Measurements from ENCODE around the gene GRIP1. TPM values are rescaled to one million over a fixed set of nuclear protein-coding genes. Genes with fewer than 3 reads are reported as not detected.
"Not testable (repeated sequence)": the region's sequence is repeated elsewhere in the genome, so short reads cannot be mapped to it uniquely, and the experiment has no call there.

Gene GRIP1
- total RNA-seq, 1 experiment from 2014 or later, result 3.8 TPM

GRCh38 chr12:66516561-66516960, 162.3 kb downstream of the GRIP1 start:
- DNase-seq (ENCODE audit: low read depth), result no peak

GRCh38 chr12:66516133-66516532, 162.7 kb downstream of the GRIP1 start:
- DNase-seq (ENCODE audit: low read depth), result peak; percentile 59

GRCh38 chr12:66514581-66514980, 164.3 kb downstream of the GRIP1 start:
- peak; percentile 10 for DNase-seq (ENCODE audit: low read depth)

- DNase-seq (ENCODE audit: low read depth), result no peak
These were observed 170.9 kb downstream of the GRIP1 start for GRCh38 chr12:66508025-66508424.

- DNase-seq (ENCODE audit: low read depth), result no peak
These were observed 175.1 kb downstream of the GRIP1 start for GRCh38 chr12:66503746-66504145.

GRCh38 chr12:66502911-66503310, 176.0 kb downstream of the GRIP1 start:
- DNase-seq (ENCODE audit: low read depth), result no peak

GRCh38 chr12:66500841-66501240, 178.0 kb downstream of the GRIP1 start:
- DNase-seq (ENCODE audit: low read depth), result no peak

GRCh38 chr12:66500091-66500490, 178.8 kb downstream of the GRIP1 start:
- no peak for DNase-seq (ENCODE audit: low read depth)

GRCh38 chr12:66499000-66499399, 179.9 kb downstream of the GRIP1 start:
- DNase-seq (ENCODE audit: low read depth), result no peak

- not testable (repeated sequence) for DNase-seq (ENCODE audit: low read depth)
These were observed 180.8 kb downstream of the GRIP1 start for GRCh38 chr12:66498059-66498458.

- DNase-seq (ENCODE audit: low read depth), result no peak
These were observed 181.6 kb downstream of the GRIP1 start for GRCh38 chr12:66497008-66497897.

GRCh38 chr12:66496595-66496994, 182.3 kb downstream of the GRIP1 start:
- no peak for DNase-seq (ENCODE audit: low read depth)

- DNase-seq (ENCODE audit: low read depth), result no peak
These were observed 183.2 kb downstream of the GRIP1 start for GRCh38 chr12:66495709-66496108.

GRCh38 chr12:66493819-66494218, 185.1 kb downstream of the GRIP1 start:
- DNase-seq (ENCODE audit: low read depth), result no peak

GRCh38 chr12:66491853-66492252, 187.0 kb downstream of the GRIP1 start:
- DNase-seq (ENCODE audit: low read depth), result no peak

- DNase-seq (ENCODE audit: low read depth), result no peak
These were observed 196.3 kb downstream of the GRIP1 start for GRCh38 chr12:66482351-66483203.

- peak; percentile 28 for DNase-seq (ENCODE audit: low read depth)
These were observed 210.9 kb downstream of the GRIP1 start for GRCh38 chr12:66467932-66468331.

- DNase-seq (ENCODE audit: low read depth), result no peak
These were observed 217.5 kb downstream of the GRIP1 start for GRCh38 chr12:66461331-66461730.

- no peak for DNase-seq (ENCODE audit: low read depth)
These were observed 218.9 kb downstream of the GRIP1 start for GRCh38 chr12:66459944-66460482.

GRCh38 chr12:66456612-66457011, 222.3 kb downstream of the GRIP1 start:
- no peak for DNase-seq (ENCODE audit: low read depth)

- no peak for DNase-seq (ENCODE audit: low read depth)
These were observed 225.0 kb downstream of the GRIP1 start for GRCh38 chr12:66453844-66454243.

GRCh38 chr12:66453120-66453519, 225.8 kb downstream of the GRIP1 start:
- no peak for DNase-seq (ENCODE audit: low read depth)
